ENCODE results near the gene CLIC1. TPM values are rescaled to one million over a fixed set of nuclear protein-coding genes. Genes with fewer than 3 reads are reported as not detected.

Gene CLIC1
- polyA plus RNA-seq, 1 donor (not counting 4 experiments of a cell fraction or from before 2014, with no cell fraction given): 832 TPM

DNA sequence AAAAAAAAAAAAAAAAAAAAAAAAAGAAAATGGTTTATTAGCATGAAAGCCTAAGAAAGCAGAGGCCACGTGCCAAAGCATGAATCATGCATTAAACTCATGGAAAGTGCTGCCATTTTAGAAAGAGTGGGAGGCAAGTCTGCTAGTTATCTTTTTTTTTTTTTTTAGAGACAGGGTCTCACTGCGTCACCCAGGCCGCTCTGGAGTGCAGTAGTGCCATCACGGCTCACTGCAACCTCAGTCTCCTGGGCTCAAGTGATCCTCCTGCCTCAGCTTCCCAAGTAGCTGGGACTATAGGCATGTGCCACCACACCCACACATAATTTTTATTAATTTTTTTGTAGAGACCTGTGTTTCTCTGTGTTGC, 35.6 kb upstream of the CLIC1 start:
- Histone ChIP-seq H3K27me3 (ENCODE audit: control insufficient read depth, extremely low read depth, insufficient read depth, low read length) (no peaks in the 10 kb centered on the region), H3K4me2 (ENCODE audit: control insufficient read depth, extremely low read depth, insufficient read depth, low read depth, low read length) (no peak overlapping the region), H3K4me3 (ENCODE audit: control insufficient read depth in 2 of 3, extremely low read depth in 1 of 3, insufficient read depth in 2 of 3, low read depth in 1 of 3, low read length in 3 of 3) (no peak overlapping the region), H3K36me3 (ENCODE audit: control insufficient read depth in 2 of 2, extremely low read depth in 1 of 2, insufficient read depth in 2 of 2, low read length in 2 of 2) (no peaks in the 10 kb centered on the region), H3K27ac (ENCODE audit: control insufficient read depth, insufficient read depth, low read length) (no peak overlapping the region), H2AFZ (ENCODE audit: control insufficient read depth, low read length) (no peak overlapping the region), H3K4me1 (ENCODE audit: control insufficient read depth, extremely low read depth, insufficient read depth, low read length) (peaks cover 20% of the 10 kb centered on the region), H3K79me2 (ENCODE audit: control insufficient read depth, insufficient read depth, low read length) (no peaks in the 10 kb centered on the region), H3K9ac (ENCODE audit: control insufficient read depth, extremely low read depth, insufficient read depth, low read length) (no peak overlapping the region), H3K9me1 (ENCODE audit: control insufficient read depth, extremely low read depth, insufficient read depth, low read length) (peaks cover 2% of the 10 kb centered on the region), H4K20me1 (ENCODE audit: control insufficient read depth, extremely low read depth, insufficient read depth, low read length) (no peaks in the 10 kb centered on the region), H3K9me3 (ENCODE audit: control insufficient read depth, low read depth, low read length) (no peaks in the 10 kb centered on the region)
- FAIRE-seq (no peak), DNase-seq (ENCODE audit: low read depth, low spot score) (no peak)
- TF ChIP-seq EZH2 (IDR thresholded peaks at IDR 0.05; ENCODE audit: low read length): no peak
- TF ChIP-seq, protein P1, sequence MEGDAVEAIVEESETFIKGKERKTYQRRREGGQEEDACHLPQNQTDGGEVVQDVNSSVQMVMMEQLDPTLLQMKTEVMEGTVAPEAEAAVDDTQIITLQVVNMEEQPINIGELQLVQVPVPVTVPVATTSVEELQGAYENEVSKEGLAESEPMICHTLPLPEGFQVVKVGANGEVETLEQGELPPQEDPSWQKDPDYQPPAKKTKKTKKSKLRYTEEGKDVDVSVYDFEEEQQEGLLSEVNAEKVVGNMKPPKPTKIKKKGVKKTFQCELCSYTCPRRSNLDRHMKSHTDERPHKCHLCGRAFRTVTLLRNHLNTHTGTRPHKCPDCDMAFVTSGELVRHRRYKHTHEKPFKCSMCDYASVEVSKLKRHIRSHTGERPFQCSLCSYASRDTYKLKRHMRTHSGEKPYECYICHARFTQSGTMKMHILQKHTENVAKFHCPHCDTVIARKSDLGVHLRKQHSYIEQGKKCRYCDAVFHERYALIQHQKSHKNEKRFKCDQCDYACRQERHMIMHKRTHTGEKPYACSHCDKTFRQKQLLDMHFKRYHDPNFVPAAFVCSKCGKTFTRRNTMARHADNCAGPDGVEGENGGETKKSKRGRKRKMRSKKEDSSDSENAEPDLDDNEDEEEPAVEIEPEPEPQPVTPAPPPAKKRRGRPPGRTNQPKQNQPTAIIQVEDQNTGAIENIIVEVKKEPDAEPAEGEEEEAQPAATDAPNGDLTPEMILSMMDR (optimal IDR thresholded peaks at IDR 0.05 in 1 of 3, IDR thresholded peaks at IDR 0.05 in 1 of 3, conservative IDR thresholded peaks at IDR 0.05 in 1 of 3; ENCODE audit: extremely low read depth in 1 of 3, insufficient read depth in 2 of 3, low read length in 3 of 3): no peak
- dilution Hi-C loops (cut with MboI; ENCODE audit: extremely low pct_ligation_motif_present, low sequenced_read_pairs): no loop called here

DNA sequence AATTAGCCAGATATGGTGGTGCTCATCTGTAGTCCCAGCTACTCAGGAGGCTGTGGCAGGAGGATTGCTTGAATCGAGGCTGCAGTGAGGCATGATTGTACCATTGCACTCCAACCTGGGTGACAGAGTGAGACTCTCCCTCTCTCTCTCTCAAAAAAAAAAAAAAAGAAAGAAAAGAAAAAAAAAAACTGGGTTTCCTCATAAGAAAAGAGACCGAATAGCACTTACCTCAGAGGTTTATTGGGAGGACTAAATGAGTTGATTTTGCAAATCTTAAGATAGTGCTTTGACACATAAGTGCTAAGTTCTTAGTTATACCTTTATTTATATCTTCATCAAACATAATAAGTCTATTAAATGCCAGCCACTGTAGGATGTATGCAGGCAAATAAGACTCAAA, 34.5 kb upstream of the CLIC1 start:
- no peaks in the 10 kb centered on the region for H3K36me3 ChIP-seq (ENCODE audit: control insufficient read depth in 2 of 2, extremely low read depth in 1 of 2, insufficient read depth in 2 of 2, low read length in 2 of 2)
- H3K79me2 ChIP-seq (ENCODE audit: control insufficient read depth, insufficient read depth, low read length): no peaks in the 10 kb centered on the region
- dilution Hi-C loops (cut with MboI; ENCODE audit: extremely low pct_ligation_motif_present, low sequenced_read_pairs): no loop called here
- H3K4me2 ChIP-seq (ENCODE audit: control insufficient read depth, extremely low read depth, insufficient read depth, low read depth, low read length): no peak overlapping the region
- no peak overlapping the region for H3K27ac ChIP-seq (ENCODE audit: control insufficient read depth, insufficient read depth, low read length)
- FAIRE-seq (no peak), DNase-seq (ENCODE audit: low read depth, low spot score) (no peak)
- peaks cover 9% of the 10 kb centered on the region for H3K4me1 ChIP-seq (ENCODE audit: control insufficient read depth, extremely low read depth, insufficient read depth, low read length)
- H2AFZ ChIP-seq (ENCODE audit: control insufficient read depth, low read length): no peak overlapping the region
- no peaks in the 10 kb centered on the region for H3K9me3 ChIP-seq (ENCODE audit: control insufficient read depth, low read depth, low read length)
- no peaks in the 10 kb centered on the region for H3K27me3 ChIP-seq (ENCODE audit: control insufficient read depth, extremely low read depth, insufficient read depth, low read length)
- no peak overlapping the region for H3K4me3 ChIP-seq (ENCODE audit: control insufficient read depth in 2 of 3, extremely low read depth in 1 of 3, insufficient read depth in 2 of 3, low read depth in 1 of 3, low read length in 3 of 3)
- H4K20me1 ChIP-seq (ENCODE audit: control insufficient read depth, extremely low read depth, insufficient read depth, low read length): no peaks in the 10 kb centered on the region
- H3K9ac ChIP-seq (ENCODE audit: control insufficient read depth, extremely low read depth, insufficient read depth, low read length): no peak overlapping the region
- peaks cover 2% of the 10 kb centered on the region for H3K9me1 ChIP-seq (ENCODE audit: control insufficient read depth, extremely low read depth, insufficient read depth, low read length)
- TF ChIP-seq, protein P1 (optimal IDR thresholded peaks at IDR 0.05 in 1 of 3, IDR thresholded peaks at IDR 0.05 in 1 of 3, conservative IDR thresholded peaks at IDR 0.05 in 1 of 3; ENCODE audit: extremely low read depth in 1 of 3, insufficient read depth in 2 of 3, low read length in 3 of 3): no peak
- no peak for TF ChIP-seq EZH2 (IDR thresholded peaks at IDR 0.05; ENCODE audit: low read length)

Data from keratinocyte (primary cell).